IMR-90 (cell line): Measurements from ENCODE around the gene OR3A1. TPM values are rescaled to one million over a fixed set of nuclear protein-coding genes. Genes with fewer than 3 reads are reported as not detected.

Experiments used
- ATAC-seq: fragments of 200-7000 bp; cut with Tn5 transposase; 2 replicates; pipeline ENCODE4 v1.9.1; 2020; ENCODE audit warnings: low read depth, mild to moderate bottlenecking, moderate library complexity
- BruUV-seq: library from RNA; stranded (reverse); fragments of 400-500 nt; replicated peaks from 2 replicates; lab custom pipeline; 2021; lab: Mats Ljungman, UMichigan
- CTCF ChIA-PET: fragments of 300-600 bp; formaldehyde crosslinking; extraction: SDS; loops from one replicate; lab custom pipeline; 2021; ENCODE audit warnings: antibody characterized with exemption; lab: Yijun Ruan, JAX
- POLR2A ChIA-PET: fragments of 300-600 bp; sonication (Branson Sonifier 250); formaldehyde crosslinking; loops from one replicate; lab custom pipeline; 2022; ENCODE audit warnings: antibody characterized with exemption; ENCODE audit not compliant: unreplicated experiment; lab: Charles Lee
- DNase-seq: peaks from one replicate; pipeline ENCODE4 v3.0.0; 2013
- H2AFZ ChIP-seq: replicated peaks from 2 replicates; pipeline ENCODE3; 2013; ENCODE audit warnings: low read length, mild to moderate bottlenecking; ENCODE audit not compliant: poor library complexity
- H2AK5ac ChIP-seq: 2 replicates; pipeline ENCODE4 v1.6.1; 2013; ENCODE audit warnings: low read depth, low read length, inconsistent platforms
- H2AK9ac ChIP-seq: replicated peaks from 2 replicates; pipeline ENCODE3; 2013; ENCODE audit warnings: mild to moderate bottlenecking, low read depth, low read length, moderate library complexity; ENCODE audit not compliant: poor library complexity
- H2BK120ac ChIP-seq: 2 replicates; pipeline ENCODE4 v1.6.1; 2013; ENCODE audit warnings: low read depth, low read length, inconsistent platforms
- H2BK15ac ChIP-seq: 3 replicates; pipeline ENCODE4 v1.6.1; 2013; ENCODE audit warnings: low read depth, low read length, inconsistent platforms
- H2BK20ac ChIP-seq: 2 replicates; pipeline ENCODE4 v1.6.1; 2013; ENCODE audit warnings: low read depth, mild to moderate bottlenecking, inconsistent platforms, low read length, moderate library complexity
- H2BK5ac ChIP-seq: 2 replicates; pipeline ENCODE4 v1.6.1; 2013; ENCODE audit warnings: mild to moderate bottlenecking, low read depth, low read length, inconsistent platforms; ENCODE audit not compliant: poor library complexity, severe bottlenecking
- H3K14ac ChIP-seq: replicated peaks from 2 replicates; pipeline ENCODE4 v1.6.1; 2013; ENCODE audit warnings: low read depth, low read length, inconsistent platforms
- H3K18ac ChIP-seq: 2 replicates; pipeline ENCODE4 v1.6.1; 2013; ENCODE audit warnings: low read depth, low read length, control low read depth
- H3K23ac ChIP-seq: 2 replicates; pipeline ENCODE4 v1.6.1; 2013; ENCODE audit warnings: low read depth, low read length, inconsistent platforms
- H3K27ac ChIP-seq: 2 replicates; pipeline ENCODE4 v1.5.1; 2013; ENCODE audit warnings: mild to moderate bottlenecking, control low read depth, low read length; ENCODE audit not compliant: insufficient read depth
- H3K27me3 ChIP-seq: 2 replicates; pipeline ENCODE4 v1.6.1; 2013; ENCODE audit warnings: low read length; ENCODE audit not compliant: control insufficient read depth, insufficient read depth
- H3K36me3 ChIP-seq: 2 replicates; pipeline ENCODE4 v1.6.1; 2013; ENCODE audit warnings: low read length, mixed read lengths; ENCODE audit not compliant: control insufficient read depth, insufficient read depth
- H3K4ac ChIP-seq: 2 replicates; pipeline ENCODE4 v1.6.1; 2013; ENCODE audit warnings: low read depth, low read length, inconsistent platforms
- H3K4me1 ChIP-seq: 2 replicates; pipeline ENCODE4 v1.6.1; 2013; ENCODE audit warnings: low read length, mixed read lengths; ENCODE audit not compliant: control insufficient read depth, insufficient read depth
- H3K4me2 ChIP-seq: 2 replicates; pipeline ENCODE4 v1.6.1; 2013; ENCODE audit warnings: low read depth, mild to moderate bottlenecking, control low read depth, low read length, moderate library complexity
- H3K4me3 ChIP-seq: 2 replicates; pipeline ENCODE4 v1.5.1; 2013; ENCODE audit warnings: low read depth, mild to moderate bottlenecking, control low read depth, low read length, moderate library complexity; ENCODE audit not compliant: insufficient read depth
- H3K56ac ChIP-seq: 2 replicates; pipeline ENCODE4 v1.6.1; 2013; ENCODE audit warnings: low read length, inconsistent platforms; ENCODE audit not compliant: insufficient read depth; ENCODE audit errors: extremely low read depth
- H3K79me1 ChIP-seq, 2 experiments: 2 replicates each; pipeline ENCODE4 v1.6.1; 2013; ENCODE audit warnings: low read length in 2 of 2, inconsistent platforms in 1 of 2, low read depth in 1 of 2
- H3K9ac ChIP-seq: 2 replicates; pipeline ENCODE4 v1.6.1; 2013; ENCODE audit warnings: low read depth, low read length, control low read depth
- H3K9me1 ChIP-seq: 2 replicates; pipeline ENCODE4 v1.6.1; 2013; ENCODE audit warnings: low read length, inconsistent platforms; ENCODE audit not compliant: insufficient read depth
- H3K9me3 ChIP-seq: 2 replicates; pipeline ENCODE4 v1.6.1; 2013; ENCODE audit warnings: low read length; ENCODE audit not compliant: control insufficient read depth, insufficient read depth
- H4K20me1 ChIP-seq: 2 replicates; pipeline ENCODE4 v1.6.1; 2013; ENCODE audit warnings: low read length, inconsistent platforms; ENCODE audit not compliant: insufficient read depth
- H4K5ac ChIP-seq: 2 replicates; pipeline ENCODE4 v1.6.1; 2013; ENCODE audit warnings: mild to moderate bottlenecking, low read depth, low read length, control low read depth
- H4K8ac ChIP-seq, 2 experiments: 2 replicates each; pipeline ENCODE4 v1.6.1; 2013; ENCODE audit warnings: low read depth in 2 of 2, low read length in 2 of 2, control low read depth in 1 of 2, inconsistent platforms in 1 of 2
- H4K91ac ChIP-seq: 2 replicates; pipeline ENCODE4 v1.6.1; 2013; ENCODE audit warnings: low read depth, low read length, inconsistent platforms; ENCODE audit not compliant: insufficient read depth
- CHD1 ChIP-seq: IDR thresholded peaks from 2 replicates; pipeline ENCODE4 v1.6.1; 2012; ENCODE audit warnings: low read depth, low read length, improper control_type of control experiment
- CTCF ChIP-seq: conservative IDR thresholded peaks from 2 replicates; pipeline ENCODE4 v1.5.1; 2012; ENCODE audit warnings: mild to moderate bottlenecking, low read depth, low read length, improper control_type of control experiment
- FOS ChIP-seq: fragments of 150-350 bp; IDR thresholded peaks from 2 replicates; pipeline ENCODE4 v1.6.1; 2016; ENCODE audit warnings: low read depth, low read length
- MAFK ChIP-seq: IDR thresholded peaks from 2 replicates; pipeline ENCODE4 v1.6.1; 2012; ENCODE audit warnings: low read depth, low read length, improper control_type of control experiment
- MAZ ChIP-seq: IDR thresholded peaks from 2 replicates; pipeline ENCODE4 v1.6.1; 2012; ENCODE audit warnings: low read depth, mild to moderate bottlenecking, low read length, improper control_type of control experiment, moderate library complexity, borderline replicate concordance
- RAD21 ChIP-seq: IDR thresholded peaks from 2 replicates; pipeline ENCODE4 v1.6.1; 2012; ENCODE audit warnings: low read length, improper control_type of control experiment
- RFX5 ChIP-seq: IDR thresholded peaks from 2 replicates; pipeline ENCODE4 v1.8.0; 2012; ENCODE audit warnings: low read depth, mild to moderate bottlenecking, low read length, moderate library complexity
- SMC3 ChIP-seq: fragments of 150-350 bp; IDR thresholded peaks from 2 replicates; pipeline ENCODE4 v1.6.1; 2016; ENCODE audit warnings: low read depth, mild to moderate bottlenecking, antibody characterized with exemption, low read length, moderate library complexity
- USF2 ChIP-seq: fragments of 150-350 bp; IDR thresholded peaks from 2 replicates; pipeline ENCODE4 v1.6.1; 2017; ENCODE audit warnings: mild to moderate bottlenecking, antibody characterized with exemption, low read length, low read depth
- WGBS, 2 experiments: methylation state at CpG; one replicate each; pipeline versions ENCODE4 v1.1.5 to v1.1.7; 2013; ENCODE audit warnings: missing lambda C conversion rate in 2 of 2; ENCODE audit not compliant: insufficient read length in 1 of 2; ENCODE audit errors: extremely low coverage in 2 of 2; 5-methylcytosine and 5-hydroxymethylcytosine counted together
- dilution Hi-C: fragments of 300-500 bp; cut with HindIII; formaldehyde crosslinking; loops from one replicate; pipeline ENCODE4 v1.14.3; 2018; ENCODE audit warnings: low sequenced_read_pairs; ENCODE audit not compliant: unreplicated experiment
- in situ Hi-C: fragments of 300-500 bp; cut with MboI; formaldehyde crosslinking; loops from 3 replicates; pipeline ENCODE4 v1.14.3; 2019; ENCODE audit warnings: low sequenced_read_pairs, inconsistent platforms, mixed read lengths
- intact Hi-C: fragments of 100-400 bp; cut with micrococcal nuclease; formaldehyde crosslinking; loops from 2 replicates; pipeline ENCODE4 v1.10.0; 2022
- polyA plus RNA-seq, 3 experiments: library from polyadenylated mRNA; depleted of rRNA; stranded (reverse); fragments of >200 nt; gene quantifications; 2 replicates each; pipeline ENCODE4 v1.2.3, GENCODE V29; 2012; ENCODE audit warnings: low replicate concordance in 1 of 3
- total RNA-seq: library from RNA; depleted of rRNA; stranded (reverse); fragments of >200 nt; gene quantifications from 2 replicates; pipeline ENCODE4 v1.2.3, GENCODE V29; 2012

The OR3A1 gene
- total and polyA plus RNA-seq, 2 of the 4 experiments (the other 2 are of a cell fraction): not detected

GRCh38 chr17:3282901-3283300 lies 15.3 kb downstream of the OR3A1 start:
- WGBS, 2 experiments: no CpG with 5 or more reads among the region's 1 CpG
- Histone ChIP-seq H3K36me3 (no peaks in the 10 kb centered on the region), H2AK9ac (no peak overlapping the region), H4K20me1 (no peaks in the 10 kb centered on the region), H2AK5ac (no peak overlapping the region), H2BK15ac (no peak overlapping the region), H2BK20ac (no peak overlapping the region), H3K27ac (no peak overlapping the region), H4K8ac (no peak overlapping the region), H2BK120ac (no peak overlapping the region), H3K27me3 (no peaks in the 10 kb centered on the region), H2BK5ac (no peak overlapping the region), H3K9ac (no peak overlapping the region), H4K5ac (no peak overlapping the region), H4K91ac (no peak overlapping the region), H3K14ac (no peak overlapping the region), H3K56ac (no peak overlapping the region), H3K4me2 (no peak overlapping the region), H3K23ac (no peak overlapping the region), H3K9me3 (peaks cover 13% of the 10 kb centered on the region), H3K4me3 (no peak overlapping the region), H3K9me1 (no peaks in the 10 kb centered on the region), H3K4ac (no peak overlapping the region), H3K4me1 (no peaks in the 10 kb centered on the region), H3K79me1 (no peaks in the 10 kb centered on the region), H3K18ac (no peak overlapping the region), H2AFZ (no peak overlapping the region)
- dilution Hi-C loops (no loop called here), in situ Hi-C loops (no loop called here), intact Hi-C loops (no loop called here)
- no peak for TF ChIP-seq FOS
- TF ChIP-seq RAD21: no peak
- TF ChIP-seq SMC3: no peak
- no peak for TF ChIP-seq RFX5
- no peak for TF ChIP-seq CHD1
- no peak for TF ChIP-seq USF2
- TF ChIP-seq MAZ: no peak
- TF ChIP-seq CTCF: no peak
- TF ChIP-seq MAFK: no peak
- BruUV-seq: no TSS peak
- ATAC-seq (no peak), DNase-seq (no peak)
- CTCF ChIA-PET: no interaction called here
- POLR2A ChIA-PET: no interaction called here
